Activated CD4-positive, alpha-beta T cell treated with anti-CD3 and anti-CD28 coated beads for 36 hours (primary cell): ENCODE measurements around the gene AVP. TPM values are rescaled to one million over a fixed set of nuclear protein-coding genes. Genes with fewer than 3 reads are reported as not detected.

Source experiments
- ATAC-seq: fragments of 200-7000 bp; cut with Tn5 transposase; one replicate; pipeline ENCODE4 v1.10.0; 2021; ENCODE audit warnings: mild to moderate bottlenecking, moderate library complexity
- CTCF ChIA-PET: fragments of 350-600 bp; sonication (Branson Sonifier 250); formaldehyde crosslinking; loops from one replicate; lab custom pipeline; 2021; ENCODE audit warnings: antibody characterized with exemption; lab: Charles Lee
- POLR2A ChIA-PET: fragments of 350-600 bp; sonication (Branson Sonifier 250); formaldehyde crosslinking; loops from one replicate; lab custom pipeline; 2021; ENCODE audit warnings: antibody characterized with exemption, inconsistent platforms; lab: Charles Lee
- DNase-seq: peaks from one replicate; pipeline ENCODE4 v3.0.0-alpha.2; 2020
- H3K27ac Mint-ChIP-seq: one replicate; pipeline ENCODE4 v1.8.0; 2021; ENCODE audit warnings: mixed read lengths
- H3K27me3 Mint-ChIP-seq: one replicate; pipeline ENCODE4 v1.8.0; 2021; ENCODE audit warnings: mixed read lengths
- H3K36me3 Mint-ChIP-seq: one replicate; pipeline ENCODE4 v1.8.0; 2021; ENCODE audit warnings: low read depth, mixed read lengths
- H3K4me1 Mint-ChIP-seq: one replicate; pipeline ENCODE4 v1.8.0; 2021; ENCODE audit warnings: mixed read lengths
- H3K4me3 Mint-ChIP-seq: one replicate; pipeline ENCODE4 v1.8.0; 2021; ENCODE audit warnings: mild to moderate bottlenecking, moderate library complexity, mixed read lengths
- H3K9me3 Mint-ChIP-seq: one replicate; pipeline ENCODE4 v1.8.0; 2021; ENCODE audit warnings: low read depth, mixed read lengths
- intact Hi-C, 2 experiments: fragments of 100-400 bp; cut with DNase I in 1 of 2; cut with micrococcal nuclease in 1 of 2; formaldehyde crosslinking; loops; one replicate each; pipeline versions ENCODE4 v1.14.2 to v1.15.1; 2022 to 2024; cut with DNase I, micrococcal nuclease
- total RNA-seq, 2 experiments: library from RNA; stranded (reverse); gene quantifications; one replicate each; pipeline ENCODE4 v1.2.3, GENCODE V29; 2021

AVP gene
- total RNA-seq, 2 experiments from 2014 or later, result not detected

GRCh38 chr20:3045816-3046676 lies 38.5 kb downstream of the AVP start, which contains the start of gene MRPS26:
MRPS26 (plus strand) TSS chr20:3046052; CDS start chr20:3046069, 17 bp downstream.
- Mint-ChIP-seq H3K36me3 (peaks cover 41% of the 10 kb centered on the region), H3K4me1 (peaks cover 27% of the 10 kb centered on the region), H3K27me3 (no peaks in the 10 kb centered on the region), H3K4me3 (peak within 1 kb of the TSS; percentile 89), H3K27ac (peak within 1 kb of the TSS; percentile 88), H3K9me3 (no peaks in the 10 kb centered on the region)
- POLR2A ChIA-PET, result interaction anchor here (1.2 to 1.5 kb wide), 2 partner anchors 31 to 34 kb away, joined by 7 to 13 read pairs; no protein-coding TSS in a partner anchor
- CTCF ChIA-PET, result interaction anchor here (1.2 kb wide), 1 partner anchor 8 kb away, joined by 4 read pairs; no protein-coding TSS in a partner anchor
- DNase-seq, result peak; percentile 92
- intact Hi-C loops, result loop anchor here (1.0 to 5.0 kb wide), 9 partner anchors 32 to 426 kb away; partner anchors contain the start of genes DDRGK1 (in 2 of the 2), FASTKD5 (in 2 of the 2), UBOX5 (in 2 of the 2) and ATRN (in 1 of the 2)
- ATAC-seq, result peak; percentile 94

DNA sequence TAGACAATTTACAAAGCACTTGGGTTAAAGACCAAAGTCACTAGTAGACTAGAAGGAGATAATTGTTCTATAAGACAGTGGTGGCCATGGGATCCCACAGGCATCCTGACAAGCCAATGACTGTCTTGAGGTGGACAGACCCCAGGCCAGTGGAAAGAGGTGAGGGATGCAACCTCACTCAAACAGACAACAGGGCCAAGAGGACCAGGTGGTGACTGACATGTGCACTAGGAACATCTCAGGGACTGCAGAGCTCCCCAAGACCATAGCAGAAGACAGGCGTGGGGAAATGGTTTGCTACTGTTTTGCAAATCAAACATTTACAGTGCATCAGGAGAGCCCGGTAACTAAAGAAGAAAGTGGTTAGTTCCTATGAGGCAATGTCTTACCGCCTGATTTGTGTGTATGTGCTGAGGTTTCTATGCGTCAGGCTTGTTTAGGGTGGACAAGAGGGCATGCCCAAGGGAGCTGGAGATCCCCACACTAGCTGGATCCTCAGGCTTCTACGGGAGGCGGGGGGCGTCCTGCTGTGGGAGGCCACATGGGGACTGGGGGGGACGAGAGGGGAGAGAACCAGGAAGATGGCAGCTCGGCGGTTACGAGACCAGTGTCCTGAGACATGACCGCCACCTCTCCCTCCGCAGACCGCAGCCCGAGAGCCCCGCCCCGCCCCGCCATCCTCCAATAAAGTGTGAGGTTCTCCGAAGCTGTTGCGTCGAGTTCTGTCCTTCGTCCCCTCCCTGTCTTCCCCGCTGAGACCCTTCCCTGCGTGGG lies 39.3 kb downstream of the AVP start:
- DNase-seq (peak; percentile 74), ATAC-seq (peak; percentile 27)
- H3K4me3 Mint-ChIP-seq, result peak overlapping the region; percentile 89
- H3K4me1 Mint-ChIP-seq, result peaks cover 20% of the 10 kb centered on the region
- H3K27ac Mint-ChIP-seq, result peak overlapping the region; percentile 85
- H3K9me3 Mint-ChIP-seq, result no peaks in the 10 kb centered on the region
- intact Hi-C loops, result loop anchor here (1.0 to 5.0 kb wide), 5 partner anchors 31 to 427 kb away; partner anchors contain the start of genes ATRN (in 1 of the 2), DDRGK1 (in 1 of the 2), FASTKD5 (in 1 of the 2) and UBOX5 (in 1 of the 2)
- peaks cover 40% of the 10 kb centered on the region for H3K36me3 Mint-ChIP-seq
- POLR2A ChIA-PET, result interaction anchor here (0.6 to 1.5 kb wide), 3 partner anchors 30 to 62 kb away, joined by 3 to 13 read pairs (median 7); no protein-coding TSS in a partner anchor
- CTCF ChIA-PET, result interaction anchor here (1.2 kb wide), 1 partner anchor 8 kb away, joined by 4 read pairs; no protein-coding TSS in a partner anchor
- no peaks in the 10 kb centered on the region for H3K27me3 Mint-ChIP-seq

- CTCF ChIA-PET, result interaction anchor here (0.6 to 1.2 kb wide), 3 partner anchors 9 to 515 kb away, joined by 3 to 4 read pairs (median 4); no protein-coding TSS in a partner anchor
- H3K9me3 Mint-ChIP-seq, result no peaks in the 10 kb centered on the region
- H3K27me3 Mint-ChIP-seq, result no peaks in the 10 kb centered on the region
- H3K27ac Mint-ChIP-seq, result no peak overlapping the region
- POLR2A ChIA-PET, result interaction anchor here (1.2 kb wide), 1 partner anchor 29 kb away, joined by 13 read pairs; no protein-coding TSS in a partner anchor
- H3K4me1 Mint-ChIP-seq, result peaks cover 20% of the 10 kb centered on the region
- H3K36me3 Mint-ChIP-seq, result peaks cover 33% of the 10 kb centered on the region
- DNase-seq (no peak), ATAC-seq (no peak)
- peak overlapping the region; percentile 89 for H3K4me3 Mint-ChIP-seq
- intact Hi-C loops, result no loop called here
Observed at GRCh38 chr20:3044336-3044965, 40.1 kb downstream of the AVP start.

DNA sequence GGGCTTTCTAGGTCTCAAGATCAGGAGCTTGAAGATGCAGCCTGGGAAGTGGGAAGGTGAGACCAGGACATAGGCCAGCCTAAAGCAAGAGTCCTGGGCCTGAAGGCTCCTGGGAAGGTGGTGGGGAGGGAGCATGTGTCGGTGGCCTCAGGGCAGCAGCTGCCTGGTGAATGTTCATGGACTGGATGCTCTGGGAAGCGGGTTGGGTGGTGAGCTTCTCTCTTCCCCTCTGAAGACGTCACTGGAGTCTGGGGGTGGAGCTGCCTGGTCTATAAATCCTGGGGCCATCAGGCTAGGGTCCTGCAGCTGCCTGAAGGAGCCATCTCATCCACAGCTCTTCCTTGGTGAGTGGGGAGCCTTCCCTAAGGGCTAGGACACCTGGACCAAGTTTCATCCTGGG lies 41.2 kb downstream of the AVP start, which contains the start of gene GNRH2:
Gene GNRH2 (plus strand): TSS at position 301 of the 400 bp plus-strand sequence. CDS start 793 bp downstream, outside the sequence.
- peaks cover 17% of the 10 kb centered on the region for H3K4me1 Mint-ChIP-seq
- ATAC-seq (no peak), DNase-seq (no peak)
- ChIA-PET POLR2A (interaction anchor here (0.7 kb wide), 1 partner anchor 10 kb away, joined by 4 read pairs; no protein-coding TSS in a partner anchor), CTCF (interaction anchor here (0.6 to 1.7 kb wide), 3 partner anchors 11 to 355 kb away, joined by 3 to 8 read pairs (median 3); no protein-coding TSS in a partner anchor)
- peak within 1 kb of the TSS; percentile 16 for H3K4me3 Mint-ChIP-seq
- H3K27me3 Mint-ChIP-seq, result no peaks in the 10 kb centered on the region
- intact Hi-C loops, result no loop called here
- H3K36me3 Mint-ChIP-seq, result peaks cover 29% of the 10 kb centered on the region
- no peaks in the 10 kb centered on the region for H3K9me3 Mint-ChIP-seq
- H3K27ac Mint-ChIP-seq, result peak within 1 kb of the TSS; percentile 53

DNA sequence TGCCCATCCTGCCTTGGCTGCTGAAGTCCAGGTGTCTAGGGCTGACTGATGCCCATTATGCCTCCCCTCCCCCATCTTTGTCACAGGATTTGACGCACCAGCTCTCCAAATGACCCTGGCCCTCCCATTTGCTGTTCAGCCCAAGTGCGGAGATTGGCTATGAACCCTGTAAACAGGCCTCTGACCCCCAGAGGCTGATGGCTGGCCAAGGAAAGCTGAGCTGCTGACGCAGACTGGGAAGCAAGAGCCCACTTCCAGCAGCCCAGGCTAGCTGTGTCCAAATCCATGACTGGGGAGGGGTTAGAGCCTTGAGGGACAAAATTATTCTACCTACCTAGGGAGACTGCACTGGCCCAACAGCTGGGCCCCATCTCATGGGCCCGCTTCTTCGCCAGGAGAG lies 41.9 kb downstream of the AVP start:
- Mint-ChIP-seq H3K36me3 (peaks cover 26% of the 10 kb centered on the region), H3K27ac (no peak overlapping the region), H3K27me3 (no peaks in the 10 kb centered on the region), H3K4me3 (no peak overlapping the region), H3K9me3 (no peaks in the 10 kb centered on the region), H3K4me1 (peaks cover 12% of the 10 kb centered on the region)
- POLR2A ChIA-PET, result no interaction called here
- CTCF ChIA-PET, result interaction anchor here (0.6 to 1.7 kb wide), 4 partner anchors 11 to 354 kb away, joined by 3 to 8 read pairs (median 4); no protein-coding TSS in a partner anchor
- ATAC-seq (no peak), DNase-seq (no peak)
- intact Hi-C loops, result no loop called here

GRCh38 chr20:3041854-3042409 lies 42.6 kb downstream of the AVP start:
- Mint-ChIP-seq H3K9me3 (no peaks in the 10 kb centered on the region), H3K4me3 (no peak overlapping the region), H3K4me1 (peaks cover 9% of the 10 kb centered on the region), H3K27me3 (no peaks in the 10 kb centered on the region), H3K36me3 (peaks cover 20% of the 10 kb centered on the region), H3K27ac (peak overlapping the region; percentile 4)
- peak; percentile 8 for DNase-seq
- intact Hi-C loops, result no loop called here
- CTCF ChIA-PET, result interaction anchor here (0.6 to 1.7 kb wide), 3 partner anchors 12 to 353 kb away, joined by 3 to 8 read pairs (median 6); no protein-coding TSS in a partner anchor
- POLR2A ChIA-PET, result no interaction called here
- ATAC-seq, result no peak

- ChIA-PET POLR2A (no interaction called here), CTCF (no interaction called here)
- Mint-ChIP-seq H3K27me3 (no peaks in the 10 kb centered on the region), H3K36me3 (peaks cover 26% of the 10 kb centered on the region), H3K4me3 (no peak overlapping the region), H3K9me3 (no peaks in the 10 kb centered on the region), H3K4me1 (peaks cover 2% of the 10 kb centered on the region), H3K27ac (peak overlapping the region; percentile 8)
- ATAC-seq (no peak), DNase-seq (no peak)
- intact Hi-C loops, result no loop called here
Observed at GRCh38 chr20:3040086-3040485, 44.4 kb downstream of the AVP start.

GRCh38 chr20:3039426-3039825 lies 45.1 kb downstream of the AVP start:
- intact Hi-C loops, result no loop called here
- Mint-ChIP-seq H3K27me3 (no peaks in the 10 kb centered on the region), H3K4me3 (no peak overlapping the region), H3K36me3 (peaks cover 33% of the 10 kb centered on the region), H3K4me1 (no peaks in the 10 kb centered on the region), H3K27ac (peak overlapping the region; percentile 52), H3K9me3 (no peaks in the 10 kb centered on the region)
- ATAC-seq (no peak), DNase-seq (no peak)
- ChIA-PET POLR2A (no interaction called here), CTCF (interaction anchor here (0.8 to 2.8 kb wide), 2 partner anchors 14 to 146 kb away, joined by 3 to 12 read pairs; no protein-coding TSS in a partner anchor)

DNA sequence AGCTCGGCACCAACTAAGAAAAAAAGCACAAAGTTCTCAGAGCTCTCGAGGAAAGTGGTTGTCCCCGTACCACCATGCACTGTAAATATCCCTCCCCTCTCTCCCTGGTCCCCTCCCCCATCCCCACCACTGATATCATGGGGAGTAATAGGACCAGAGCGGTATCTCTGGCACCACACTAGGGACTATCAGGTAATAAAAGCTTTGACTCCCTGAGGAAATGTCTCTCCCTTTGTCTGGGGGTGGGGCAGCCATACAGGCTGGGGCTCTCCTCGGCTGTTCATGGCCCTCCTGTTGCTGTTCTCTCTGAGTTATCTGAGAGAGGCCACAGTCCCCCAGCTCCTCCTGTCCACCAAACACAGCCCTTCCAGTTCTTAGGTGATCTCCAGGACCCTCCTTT lies 46.1 kb downstream of the AVP start:
- DNase-seq (no peak), ATAC-seq (no peak)
- CTCF ChIA-PET, result interaction anchor here (2.8 kb wide), 1 partner anchor 15 kb away, joined by 12 read pairs; no protein-coding TSS in a partner anchor
- peak overlapping the region; percentile 72 for H3K27ac Mint-ChIP-seq
- POLR2A ChIA-PET, result no interaction called here
- H3K4me1 Mint-ChIP-seq, result no peaks in the 10 kb centered on the region
- H3K9me3 Mint-ChIP-seq, result no peaks in the 10 kb centered on the region
- intact Hi-C loops, result no loop called here
- H3K4me3 Mint-ChIP-seq, result no peak overlapping the region
- no peaks in the 10 kb centered on the region for H3K27me3 Mint-ChIP-seq
- peaks cover 37% of the 10 kb centered on the region for H3K36me3 Mint-ChIP-seq

GRCh38 chr20:3037654-3038053 lies 46.9 kb downstream of the AVP start:
- peaks cover 37% of the 10 kb centered on the region for H3K36me3 Mint-ChIP-seq
- H3K4me1 Mint-ChIP-seq, result no peaks in the 10 kb centered on the region
- H3K4me3 Mint-ChIP-seq, result no peak overlapping the region
- intact Hi-C loops, result no loop called here
- H3K27me3 Mint-ChIP-seq, result no peaks in the 10 kb centered on the region
- CTCF ChIA-PET, result interaction anchor here (2.8 kb wide), 1 partner anchor 16 kb away, joined by 12 read pairs; no protein-coding TSS in a partner anchor
- POLR2A ChIA-PET, result interaction anchor here (0.6 kb wide), 2 partner anchors 23 to 256 kb away, joined by 3 to 5 read pairs; no protein-coding TSS in a partner anchor
- H3K27ac Mint-ChIP-seq, result peak overlapping the region; percentile 17
- no peak for ATAC-seq
- no peaks in the 10 kb centered on the region for H3K9me3 Mint-ChIP-seq
- DNase-seq, result no peak
